Head of caudate nucleus (tissue), 42 donors: Measurements from ENCODE around the gene CHRNA4.

Source experiments
- DNase-seq, 42 donors: peaks; one replicate each; pipeline versions ENCODE4 v3.0.0 to v3.0.0-alpha.2; 2020 to 2021; ENCODE audit warnings: mixed read lengths in 7 of 42
- intact Hi-C: fragments of 100-400 bp; cut with DNase I; formaldehyde crosslinking; loops from one replicate; pipeline ENCODE4 v1.15.0; 2022

Gene CHRNA4

GRCh38 chr20:63318391-63319163, 42.6 kb downstream of the CHRNA4 start:
- DNase-seq = peak in 2 of 42 donors; percentile 3 to 12
- intact Hi-C loops = no loop called here

- DNase-seq = no peak
- intact Hi-C loops = no loop called here
Measured at GRCh38 chr20:63317601-63318291, 43.4 kb downstream of the CHRNA4 start.

GRCh38 chr20:63317061-63317460, 44.1 kb downstream of the CHRNA4 start:
- intact Hi-C loops = no loop called here

GRCh38 chr20:63316502-63316921, 44.6 kb downstream of the CHRNA4 start:
- intact Hi-C loops = no loop called here
- peak in 1 of 42 donors; percentile 3 for DNase-seq

More at GRCh38 chr20:63317061-63317460, 44.1 kb downstream of the CHRNA4 start:
- DNase-seq = no peak

- DNase-seq = peak in 1 of 42 donors; percentile 3
- intact Hi-C loops = no loop called here
Measured at GRCh38 chr20:63315731-63316491, 45.2 kb downstream of the CHRNA4 start.

GRCh38 chr20:63315240-63315689, 45.9 kb downstream of the CHRNA4 start:
- intact Hi-C loops = no loop called here
- peak in 2 of 42 donors; percentile 4 to 6 for DNase-seq

- no peak for DNase-seq
- intact Hi-C loops = no loop called here
Measured at GRCh38 chr20:63314566-63315239, 46.4 kb downstream of the CHRNA4 start.

GRCh38 chr20:63314015-63314471, 47.1 kb downstream of the CHRNA4 start:
- intact Hi-C loops = no loop called here
- DNase-seq = peak in 14 of 42 donors; percentile 19 to 54 (median 34)

GRCh38 chr20:63313349-63314014, 47.7 kb downstream of the CHRNA4 start:
- intact Hi-C loops = no loop called here
- no peak for DNase-seq

GRCh38 chr20:63312690-63313348, 48.3 kb downstream of the CHRNA4 start:
- intact Hi-C loops = no loop called here
- DNase-seq = peak in 11 of 42 donors; percentile 27 to 49 (median 37)

GRCh38 chr20:63312273-63312672, 48.9 kb downstream of the CHRNA4 start:
- intact Hi-C loops = no loop called here

GRCh38 chr20:63311833-63312243, 49.3 kb downstream of the CHRNA4 start:
- intact Hi-C loops = no loop called here
- no peak for DNase-seq

More at GRCh38 chr20:63312273-63312672, 48.9 kb downstream of the CHRNA4 start:
- DNase-seq = no peak

GRCh38 chr20:63311186-63311832, 49.8 kb downstream of the CHRNA4 start:
- intact Hi-C loops = no loop called here

GRCh38 chr20:63310265-63310991, 50.7 kb downstream of the CHRNA4 start:
- DNase-seq = no peak
- intact Hi-C loops = no loop called here

More at GRCh38 chr20:63311186-63311832, 49.8 kb downstream of the CHRNA4 start:
- DNase-seq = no peak

GRCh38 chr20:63309261-63310071, 51.7 kb downstream of the CHRNA4 start:
- intact Hi-C loops = loop anchor here (5.0 kb wide), 1 partner anchor 73 kb away; no protein-coding TSS in a partner anchor
- peak in 37 of 42 donors; percentile 21 to 78 (median 44) for DNase-seq
